HepG2 (cell line): ENCODE results near the gene PEX10.

Experiments
- ARID2 ChIP-seq: sonication (generic); formaldehyde crosslinking; IDR thresholded peaks from 2 replicates; pipeline ENCODE4 v1.8.1; 2022; ENCODE audit warnings: mild to moderate bottlenecking, missing genetic modification reagents, borderline replicate concordance
- EP300 ChIP-seq, 3 experiments: sonication (generic) in 1 of 3; formaldehyde crosslinking in 1 of 3; IDR thresholded peaks; 2 replicates each; pipeline versions ENCODE4 v1.5.1 to v1.6.1; 2011 to 2020; ENCODE audit warnings: low read depth in 2 of 3, low read length in 2 of 3, borderline replicate concordance in 1 of 3, improper control_type of control experiment in 1 of 3, mild to moderate bottlenecking in 1 of 3, missing genetic modification reagents in 1 of 3, moderate library complexity in 1 of 3
- IKZF1 ChIP-seq: fragments of 450-650 bp; IDR thresholded peaks from 2 replicates; pipeline ENCODE4 v1.7.1; 2016
- JUNB ChIP-seq: sonication (generic); formaldehyde crosslinking; IDR thresholded peaks from 2 replicates; pipeline ENCODE4 v1.8.0; 2022; ENCODE audit warnings: missing genetic modification reagents, mild to moderate bottlenecking, borderline replicate concordance
- POLR2AphosphoS5 ChIP-seq: IDR thresholded peaks from 2 replicates; pipeline ENCODE4 v1.6.1; 2012; ENCODE audit warnings: low read depth, low read length
- SETDB1 ChIP-seq: sonication (generic); formaldehyde crosslinking; IDR thresholded peaks from 2 replicates; pipeline ENCODE4 v1.5.1; 2020; ENCODE audit warnings: missing genetic modification reagents, mild to moderate bottlenecking, borderline replicate concordance
- SP1 ChIP-seq, 2 experiments: fragments of 450-650 bp in 1 of 2; sonication (generic) in 1 of 2; formaldehyde crosslinking in 1 of 2; IDR thresholded peaks; 2 replicates each; pipeline versions ENCODE4 v1.4.0 to v1.6.1; 2016 to 2020; ENCODE audit warnings: missing genetic modification reagents in 1 of 2
- ZBTB21 ChIP-seq: sonication (generic); formaldehyde crosslinking; IDR thresholded peaks from 2 replicates; pipeline ENCODE4 v1.4.0; 2020; ENCODE audit warnings: missing genetic modification reagents
- ZNF629 ChIP-seq: sonication (generic); formaldehyde crosslinking; conservative IDR thresholded peaks from 2 replicates; pipeline ENCODE4 v1.5.0; 2020; ENCODE audit warnings: missing genetic modification reagents
- TF ChIP-seq, protein P1 (sequence below): sonication (generic); formaldehyde crosslinking; IDR thresholded peaks from 2 replicates; pipeline ENCODE4 v1.4.0; 2020; ENCODE audit warnings: missing genetic modification reagents
- TF ChIP-seq, protein P2 (sequence below): sonication (generic); formaldehyde crosslinking; IDR thresholded peaks from 2 replicates; pipeline ENCODE4 v1.5.0; 2020; ENCODE audit warnings: mild to moderate bottlenecking, missing genetic modification reagents, moderate library complexity
- TF ChIP-seq, protein P3 (sequence below): sonication (generic); formaldehyde crosslinking; IDR thresholded peaks from 2 replicates; pipeline ENCODE4 v1.8.1; 2023; ENCODE audit warnings: missing genetic modification reagents, inconsistent platforms, borderline replicate concordance
- TF ChIP-seq, protein P4 (sequence below): sonication (generic); formaldehyde crosslinking; IDR thresholded peaks from 2 replicates; pipeline ENCODE4 v1.4.0; 2020; ENCODE audit warnings: missing genetic modification reagents
- TF ChIP-seq, protein P5 (sequence below), 2 experiments: sonication (generic) in 1 of 2; formaldehyde crosslinking in 1 of 2; IDR thresholded peaks; 2 replicates each; pipeline versions ENCODE4 v1.5.1 to v1.6.1; 2011 to 2020; ENCODE audit warnings: borderline replicate concordance in 1 of 2, low read depth in 1 of 2, low read length in 1 of 2, mild to moderate bottlenecking in 1 of 2, missing genetic modification reagents in 1 of 2, moderate library complexity in 1 of 2

DNA sequence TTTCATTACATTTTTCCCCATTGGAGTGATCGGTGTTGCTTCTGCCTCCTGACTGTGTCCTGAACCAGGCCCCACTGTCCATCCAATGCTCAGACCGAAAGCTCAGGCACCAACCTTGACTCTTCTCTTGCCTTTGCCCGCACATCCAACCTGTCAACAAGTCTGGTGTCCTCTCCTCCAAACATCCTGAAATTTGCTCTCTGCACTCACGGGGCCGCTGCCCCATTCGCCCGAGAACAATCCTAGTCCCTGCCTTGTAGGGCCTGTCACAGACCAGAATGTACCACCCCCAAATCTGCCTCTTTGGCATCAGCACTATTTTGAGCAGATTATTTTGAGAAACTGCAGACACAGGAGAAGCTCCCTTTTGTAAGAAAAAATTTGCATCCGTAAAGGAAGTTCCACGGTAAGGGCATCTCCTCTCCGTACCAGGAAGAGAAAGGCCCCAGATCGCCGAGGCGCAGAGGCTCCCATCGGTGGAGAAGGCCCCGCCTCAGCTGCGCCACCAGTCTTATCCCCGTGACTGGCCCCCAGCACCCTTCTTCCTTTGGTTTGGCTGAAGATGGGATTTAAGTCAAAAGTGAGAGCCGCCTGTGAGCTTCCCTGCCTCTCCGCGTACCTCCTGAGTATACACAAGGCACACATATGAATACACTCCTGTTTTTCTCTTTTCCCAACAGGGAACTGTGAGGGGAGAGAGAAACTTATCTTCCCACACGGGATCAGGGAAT, 28.1 kb downstream of the PEX10 start:
- TF ChIP-seq IKZF1 (no peak), SP1 (IDR thresholded peaks at IDR 0.05) (no peak), SP1 (CRISPR knock-in tag; IDR thresholded peaks at IDR 0.05) (no peak), JUNB (CRISPR knock-in tag) (no peak), POLR2AphosphoS5 (no peak), SETDB1 (CRISPR knock-in tag) (no peak), EP300 (IDR thresholded peaks at IDR 0.05; ENCODE audit: low read depth in 2 of 2, low read length in 2 of 2) (no peak), EP300 (CRISPR knock-in tag; IDR thresholded peaks at IDR 0.05; ENCODE audit: borderline replicate concordance) (no peak), ZNF629 (0 out of 2 replicates have a peak, but pooled peaks have one; percentile 14), ZBTB21 (CRISPR knock-in tag) (no peak), ARID2 (no peak)
- TF ChIP-seq, protein P1, sequence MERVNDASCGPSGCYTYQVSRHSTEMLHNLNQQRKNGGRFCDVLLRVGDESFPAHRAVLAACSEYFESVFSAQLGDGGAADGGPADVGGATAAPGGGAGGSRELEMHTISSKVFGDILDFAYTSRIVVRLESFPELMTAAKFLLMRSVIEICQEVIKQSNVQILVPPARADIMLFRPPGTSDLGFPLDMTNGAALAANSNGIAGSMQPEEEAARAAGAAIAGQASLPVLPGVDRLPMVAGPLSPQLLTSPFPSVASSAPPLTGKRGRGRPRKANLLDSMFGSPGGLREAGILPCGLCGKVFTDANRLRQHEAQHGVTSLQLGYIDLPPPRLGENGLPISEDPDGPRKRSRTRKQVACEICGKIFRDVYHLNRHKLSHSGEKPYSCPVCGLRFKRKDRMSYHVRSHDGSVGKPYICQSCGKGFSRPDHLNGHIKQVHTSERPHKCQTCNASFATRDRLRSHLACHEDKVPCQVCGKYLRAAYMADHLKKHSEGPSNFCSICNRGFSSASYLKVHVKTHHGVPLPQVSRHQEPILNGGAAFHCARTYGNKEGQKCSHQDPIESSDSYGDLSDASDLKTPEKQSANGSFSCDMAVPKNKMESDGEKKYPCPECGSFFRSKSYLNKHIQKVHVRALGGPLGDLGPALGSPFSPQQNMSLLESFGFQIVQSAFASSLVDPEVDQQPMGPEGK (CRISPR knock-in tag) = no peak
- TF ChIP-seq, protein P2, sequence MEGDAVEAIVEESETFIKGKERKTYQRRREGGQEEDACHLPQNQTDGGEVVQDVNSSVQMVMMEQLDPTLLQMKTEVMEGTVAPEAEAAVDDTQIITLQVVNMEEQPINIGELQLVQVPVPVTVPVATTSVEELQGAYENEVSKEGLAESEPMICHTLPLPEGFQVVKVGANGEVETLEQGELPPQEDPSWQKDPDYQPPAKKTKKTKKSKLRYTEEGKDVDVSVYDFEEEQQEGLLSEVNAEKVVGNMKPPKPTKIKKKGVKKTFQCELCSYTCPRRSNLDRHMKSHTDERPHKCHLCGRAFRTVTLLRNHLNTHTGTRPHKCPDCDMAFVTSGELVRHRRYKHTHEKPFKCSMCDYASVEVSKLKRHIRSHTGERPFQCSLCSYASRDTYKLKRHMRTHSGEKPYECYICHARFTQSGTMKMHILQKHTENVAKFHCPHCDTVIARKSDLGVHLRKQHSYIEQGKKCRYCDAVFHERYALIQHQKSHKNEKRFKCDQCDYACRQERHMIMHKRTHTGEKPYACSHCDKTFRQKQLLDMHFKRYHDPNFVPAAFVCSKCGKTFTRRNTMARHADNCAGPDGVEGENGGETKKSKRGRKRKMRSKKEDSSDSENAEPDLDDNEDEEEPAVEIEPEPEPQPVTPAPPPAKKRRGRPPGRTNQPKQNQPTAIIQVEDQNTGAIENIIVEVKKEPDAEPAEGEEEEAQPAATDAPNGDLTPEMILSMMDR (CRISPR knock-in tag) = peak; percentile 37; the same call in 1 of the 2 replicates
- TF ChIP-seq, protein P3, sequence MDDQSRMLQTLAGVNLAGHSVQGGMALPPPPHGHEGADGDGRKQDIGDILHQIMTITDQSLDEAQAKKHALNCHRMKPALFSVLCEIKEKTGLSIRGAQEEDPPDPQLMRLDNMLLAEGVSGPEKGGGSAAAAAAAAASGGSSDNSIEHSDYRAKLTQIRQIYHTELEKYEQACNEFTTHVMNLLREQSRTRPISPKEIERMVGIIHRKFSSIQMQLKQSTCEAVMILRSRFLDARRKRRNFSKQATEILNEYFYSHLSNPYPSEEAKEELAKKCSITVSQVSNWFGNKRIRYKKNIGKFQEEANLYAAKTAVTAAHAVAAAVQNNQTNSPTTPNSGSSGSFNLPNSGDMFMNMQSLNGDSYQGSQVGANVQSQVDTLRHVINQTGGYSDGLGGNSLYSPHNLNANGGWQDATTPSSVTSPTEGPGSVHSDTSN (CRISPR knock-in tag) = no peak
- TF ChIP-seq, protein P4, sequence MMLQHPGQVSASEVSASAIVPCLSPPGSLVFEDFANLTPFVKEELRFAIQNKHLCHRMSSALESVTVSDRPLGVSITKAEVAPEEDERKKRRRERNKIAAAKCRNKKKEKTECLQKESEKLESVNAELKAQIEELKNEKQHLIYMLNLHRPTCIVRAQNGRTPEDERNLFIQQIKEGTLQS (CRISPR knock-in tag) = no peak
- TF ChIP-seq, protein P5, sequence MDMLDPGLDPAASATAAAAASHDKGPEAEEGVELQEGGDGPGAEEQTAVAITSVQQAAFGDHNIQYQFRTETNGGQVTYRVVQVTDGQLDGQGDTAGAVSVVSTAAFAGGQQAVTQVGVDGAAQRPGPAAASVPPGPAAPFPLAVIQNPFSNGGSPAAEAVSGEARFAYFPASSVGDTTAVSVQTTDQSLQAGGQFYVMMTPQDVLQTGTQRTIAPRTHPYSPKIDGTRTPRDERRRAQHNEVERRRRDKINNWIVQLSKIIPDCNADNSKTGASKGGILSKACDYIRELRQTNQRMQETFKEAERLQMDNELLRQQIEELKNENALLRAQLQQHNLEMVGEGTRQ (IDR thresholded peaks at IDR 0.05; ENCODE audit: low read depth, low read length) = no peak
- TF ChIP-seq, protein P5 (CRISPR knock-in tag; IDR thresholded peaks at IDR 0.05; ENCODE audit: borderline replicate concordance) = no peak
